Mammary epithelial cell (primary cell): ENCODE results near the gene SH3BP5L.

ENCODE experiments used
- CTCF ChIP-seq, 2 donors: IDR thresholded peaks in 1 of 2; conservative IDR thresholded peaks in 1 of 2; 2 replicates each; pipeline ENCODE4 v1.5.1; 2011 to 2012; ENCODE audit warnings: inconsistent platforms in 2 of 2, low read length in 2 of 2, mild to moderate bottlenecking in 2 of 2, control low read depth in 1 of 2, low read depth in 1 of 2; ENCODE audit not compliant: insufficient read depth in 1 of 2; ENCODE audit errors: extremely low read depth in 1 of 2
- EZH2 ChIP-seq: IDR thresholded peaks from 2 replicates; pipeline ENCODE4 v1.6.1; 2012; ENCODE audit warnings: low read length, inconsistent platforms, borderline replicate concordance

- TF ChIP-seq CTCF (conservative IDR thresholded peaks at IDR 0.05 in 1 of 2, IDR thresholded peaks at IDR 0.05 in 1 of 2; ENCODE audit: extremely low read depth in 1 of 2, insufficient read depth in 1 of 2, low read depth in 1 of 2, low read length in 2 of 2) (no peak), EZH2 (no peak)
Observed at GRCh38 chr1:248849637-248850036, 23.9 kb upstream of the SH3BP5L start.
